ENCODE results near the gene DNAJC16. TPM values are rescaled to one million over a fixed set of nuclear protein-coding genes. Genes with fewer than 3 reads are reported as not detected.
"Not testable (repeated sequence)": the region's sequence is repeated elsewhere in the genome, so short reads cannot be mapped to it uniquely, and the experiment has no call there.

Gene DNAJC16
- total RNA-seq = 11.0 TPM
- long read RNA-seq, full-length matches to known transcripts = 3 of 4 reads
- long read RNA-seq, partial matches to known transcripts = 0 of 4 reads
- long read RNA-seq, other reads (novel, unspliced or antisense) = 1 of 4 reads

DNA sequence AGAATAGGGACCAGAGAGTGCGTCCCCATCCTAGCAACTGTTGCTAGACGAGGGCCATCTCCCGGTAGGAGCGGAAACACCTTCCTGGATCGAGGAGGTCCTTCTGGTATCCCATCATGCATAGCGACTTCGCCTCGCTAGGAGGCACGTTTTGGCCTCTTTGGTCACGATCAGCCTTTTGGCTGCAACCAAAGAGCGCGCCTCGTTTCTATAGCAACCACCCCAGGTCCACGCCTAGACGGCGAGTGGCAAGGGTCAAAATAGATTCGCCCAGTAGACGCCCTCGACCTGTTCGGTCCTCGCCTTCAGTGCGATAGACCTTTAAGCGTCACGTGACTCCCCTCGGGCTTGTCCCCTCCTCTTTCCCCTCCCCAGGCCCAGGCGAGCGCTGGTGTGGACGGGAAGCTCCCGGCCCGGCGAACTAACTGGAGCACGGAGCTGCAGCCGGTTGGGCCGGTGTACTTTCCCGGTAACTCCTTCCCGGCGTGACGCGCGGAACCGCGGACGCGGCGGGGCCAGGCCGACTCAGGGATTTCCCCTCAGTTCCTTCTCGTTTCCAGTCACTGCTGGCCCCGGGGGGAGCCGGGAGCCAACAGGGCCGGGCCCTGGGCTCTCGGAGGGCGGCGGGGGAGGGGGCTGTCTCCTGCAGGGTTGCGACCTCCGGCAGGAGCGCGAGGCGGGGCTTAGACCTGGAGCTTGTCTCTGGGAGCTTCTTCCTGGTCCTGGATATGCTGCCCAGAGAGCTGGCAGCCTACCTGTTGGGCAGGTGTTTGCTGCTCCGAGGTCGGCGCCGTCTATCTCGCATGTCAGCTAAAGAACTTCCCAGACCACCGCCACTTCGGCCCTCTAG, at the start of gene DNAJC16:
TSS of gene DNAJC16 (plus strand) at position 359 of the 850 bp plus-strand sequence. CDS start 2,258 bp downstream, outside the sequence.
- intact Hi-C loops (cut with DNase I) = loop anchor here (1.0 to 5.0 kb wide), 3 partner anchors 91 to 308 kb away; partner anchors contain the start of genes DDI2 and EFHD2
- peak; percentile 99 for DNase-seq (ENCODE audit: low spot score)

GRCh38 chr1:15476927-15477326, 49.7 kb upstream of the DNAJC16 start:
- intact Hi-C loops (cut with DNase I) = no loop called here
- no peak for DNase-seq (ENCODE audit: low spot score)

DNA sequence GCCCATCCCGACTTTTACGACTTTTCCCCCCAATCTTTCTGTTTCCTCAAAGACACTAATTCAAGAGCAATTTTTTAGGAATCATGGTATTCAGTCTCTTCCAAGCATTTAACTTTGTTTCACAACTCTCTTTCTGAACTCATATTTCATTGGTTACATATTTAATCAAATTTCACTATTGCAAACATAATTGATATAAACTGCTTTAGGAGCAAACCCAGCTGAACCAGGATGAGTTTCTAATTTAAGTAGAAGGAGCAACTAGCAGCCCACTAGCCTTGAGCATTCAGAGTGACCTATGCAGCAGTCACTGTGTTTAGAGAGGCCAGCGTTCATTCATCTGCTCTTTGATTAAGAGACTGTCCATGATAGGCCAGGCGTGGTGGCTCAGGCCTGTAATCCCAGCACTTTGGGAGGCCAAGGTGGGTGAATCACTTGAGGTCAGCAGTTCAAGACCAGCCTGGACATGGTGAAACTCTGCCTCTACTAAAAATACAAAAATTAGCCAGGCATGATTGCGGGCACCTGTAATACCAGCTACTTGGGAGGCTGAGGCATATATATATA, 48.9 kb upstream of the DNAJC16 start:
- intact Hi-C loops (cut with DNase I) = no loop called here

DNA sequence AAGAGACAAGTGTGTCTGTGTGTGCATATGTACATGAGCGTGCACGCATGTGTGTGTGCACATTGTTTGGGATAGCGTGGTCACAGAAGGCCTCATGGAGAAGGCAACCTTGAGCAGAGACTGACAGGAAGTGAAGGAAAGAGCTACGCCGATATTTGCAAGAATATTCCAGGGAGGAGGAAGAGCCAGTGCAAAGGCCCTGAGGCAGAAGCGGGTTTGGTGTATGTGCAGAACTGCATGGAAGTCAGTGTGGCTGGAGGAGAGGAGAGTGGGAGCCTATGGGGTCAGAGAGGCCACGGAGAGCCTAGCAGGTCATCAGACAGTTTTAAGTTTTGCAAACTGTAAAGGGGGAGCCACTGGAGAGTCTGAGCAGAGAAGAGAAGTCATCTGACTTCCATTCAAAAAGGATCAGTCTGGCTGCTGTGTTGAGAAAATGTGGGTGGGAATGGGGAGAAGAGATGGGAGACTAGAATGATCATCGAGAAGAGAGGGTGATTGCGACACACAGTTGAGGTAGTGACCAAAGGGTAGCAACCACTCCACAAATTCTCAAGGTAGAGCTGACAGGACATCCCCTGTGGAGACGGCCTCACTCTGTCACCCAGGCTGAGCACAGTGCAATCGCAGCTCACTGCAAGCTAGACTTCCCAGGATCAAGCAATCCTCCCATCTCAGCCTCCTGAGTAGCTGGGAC, 46.8 kb upstream of the DNAJC16 start:
- no peak for DNase-seq (ENCODE audit: low spot score)
- intact Hi-C loops (cut with DNase I) = no loop called here

More for the DNA sequence above, 48.9 kb upstream of the DNAJC16 start:
- no peak for DNase-seq (ENCODE audit: low spot score)

DNA sequence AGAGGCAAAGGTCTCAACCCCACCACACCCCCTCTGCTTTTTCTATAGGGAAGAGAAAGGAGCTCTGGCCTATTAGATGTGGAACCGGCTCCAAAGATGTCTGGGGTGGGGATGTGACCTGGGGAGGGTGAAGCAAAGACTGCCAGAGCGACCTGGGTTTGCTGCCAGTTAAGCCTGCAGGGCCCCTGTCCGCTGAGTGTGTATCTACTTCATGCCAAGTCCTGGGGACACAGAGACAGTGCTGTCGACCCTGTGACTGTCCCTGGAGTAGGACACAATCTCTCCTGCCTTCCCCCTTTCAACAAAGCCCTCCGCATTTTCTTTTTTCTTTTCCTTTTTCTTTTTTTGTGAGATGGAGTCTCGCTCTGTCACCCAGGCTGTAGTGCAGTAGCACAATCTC, 44.2 kb upstream of the DNAJC16 start:
- DNase-seq (ENCODE audit: low spot score); intact Hi-C loops (cut with DNase I): not testable (repeated sequence)

DNA sequence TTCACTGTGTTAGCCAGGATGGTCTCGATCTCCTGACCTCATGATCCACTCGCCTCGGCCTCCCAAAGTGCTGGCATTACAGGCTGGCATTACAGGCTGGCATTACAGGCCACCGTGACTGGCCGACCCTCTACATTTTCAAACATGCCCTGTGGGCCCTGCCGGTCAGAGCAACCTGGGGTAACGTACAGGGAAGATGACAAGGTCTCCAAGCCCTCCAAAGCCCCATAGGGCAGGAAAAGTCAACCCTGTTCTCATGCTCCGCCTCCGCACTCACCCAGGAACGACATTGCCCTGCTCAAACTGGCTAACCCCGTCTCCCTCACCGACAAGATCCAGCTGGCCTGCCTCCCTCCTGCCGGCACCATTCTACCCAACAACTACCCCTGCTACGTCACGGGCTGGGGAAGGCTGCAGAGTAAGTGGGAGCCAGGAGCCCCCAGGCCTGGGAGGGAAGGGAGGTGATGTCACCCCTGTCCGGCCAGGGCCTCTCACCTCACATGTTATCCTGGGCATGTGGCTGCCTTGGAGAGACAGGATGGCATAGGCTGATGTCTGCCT, 43.6 kb upstream of the DNAJC16 start:
- intact Hi-C loops (cut with DNase I) = not testable (repeated sequence)

GRCh38 chr1:15483971-15484370, 42.7 kb upstream of the DNAJC16 start:
- intact Hi-C loops (cut with DNase I) = no loop called here
- no peak for DNase-seq (ENCODE audit: low spot score)

More for the DNA sequence above, 43.6 kb upstream of the DNAJC16 start:
- DNase-seq (ENCODE audit: low spot score) = not testable (repeated sequence)

DNA sequence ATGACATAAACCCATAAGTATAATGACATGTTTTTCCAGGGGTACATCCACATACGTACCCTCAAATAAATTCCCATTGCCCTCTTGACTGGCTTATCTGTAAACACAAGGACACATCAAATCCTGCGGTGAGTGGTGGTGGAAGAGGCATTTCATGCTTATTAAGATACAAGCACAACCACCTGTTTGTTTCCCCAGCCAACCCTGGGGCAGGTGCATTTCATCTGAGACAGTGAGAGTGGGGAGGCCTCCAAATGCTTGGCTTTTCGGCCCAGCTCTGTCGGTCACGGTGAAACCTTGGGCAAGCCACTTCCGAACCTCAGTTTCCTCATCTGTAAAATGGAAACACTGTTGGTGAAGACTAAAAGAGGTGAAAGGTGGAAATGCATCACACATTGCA, 42.2 kb upstream of the DNAJC16 start:
- DNase-seq (ENCODE audit: low spot score); intact Hi-C loops (cut with DNase I): not testable (repeated sequence)

DNA sequence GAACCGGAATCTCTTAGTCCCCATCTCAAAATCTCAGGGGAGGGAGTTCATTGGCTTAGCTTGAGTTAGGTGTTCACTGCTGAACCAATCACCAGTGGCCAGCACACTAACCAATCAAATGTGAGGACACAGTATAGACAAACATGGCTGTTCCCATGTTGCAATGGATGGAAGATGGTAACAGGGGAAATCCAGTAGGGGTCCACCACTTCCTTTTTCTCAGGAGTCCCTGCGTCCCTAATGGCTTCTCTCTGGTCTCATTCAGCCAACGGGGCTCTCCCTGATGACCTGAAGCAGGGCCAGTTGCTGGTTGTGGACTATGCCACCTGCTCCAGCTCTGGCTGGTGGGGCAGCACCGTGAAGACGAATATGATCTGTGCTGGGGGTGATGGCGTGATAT, 41.0 kb upstream of the DNAJC16 start:
- no peak for DNase-seq (ENCODE audit: low spot score)
- intact Hi-C loops (cut with DNase I) = no loop called here

DNA sequence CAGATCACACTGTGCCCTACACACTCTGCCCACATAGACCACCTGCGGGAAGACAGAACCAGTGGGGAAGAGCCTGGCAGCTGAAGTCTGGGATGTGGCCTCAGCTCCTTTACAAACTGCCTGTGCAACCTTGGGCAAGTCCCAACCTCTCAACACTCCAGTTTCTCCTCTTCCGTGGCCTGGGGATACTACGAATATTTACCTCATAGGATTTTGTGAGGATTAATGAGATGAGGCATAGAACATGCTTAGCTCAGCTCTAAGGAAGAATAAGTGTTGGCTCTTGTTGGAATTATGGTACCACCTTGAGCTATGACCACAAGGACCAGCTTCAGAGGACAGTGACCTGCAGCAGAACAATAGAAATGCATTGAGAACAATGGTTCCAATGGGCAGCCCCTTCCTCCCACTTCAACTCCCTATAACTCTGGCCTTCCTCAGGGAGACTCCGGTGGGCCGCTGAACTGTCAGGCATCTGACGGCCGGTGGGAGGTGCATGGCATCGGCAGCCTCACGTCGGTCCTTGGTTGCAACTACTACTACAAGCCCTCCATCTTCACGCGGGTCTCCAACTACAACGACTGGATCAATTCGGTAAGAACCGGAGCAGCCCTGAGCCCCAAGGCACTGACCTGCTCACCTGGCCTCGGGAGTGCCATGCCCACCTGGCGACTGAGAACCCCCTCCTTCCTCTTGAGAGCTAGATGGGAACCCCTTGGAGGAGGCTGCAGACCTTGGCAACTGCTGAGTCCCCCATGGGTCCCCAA, 39.6 kb upstream of the DNAJC16 start:
- DNase-seq (ENCODE audit: low spot score); intact Hi-C loops (cut with DNase I): not testable (repeated sequence)

DNA sequence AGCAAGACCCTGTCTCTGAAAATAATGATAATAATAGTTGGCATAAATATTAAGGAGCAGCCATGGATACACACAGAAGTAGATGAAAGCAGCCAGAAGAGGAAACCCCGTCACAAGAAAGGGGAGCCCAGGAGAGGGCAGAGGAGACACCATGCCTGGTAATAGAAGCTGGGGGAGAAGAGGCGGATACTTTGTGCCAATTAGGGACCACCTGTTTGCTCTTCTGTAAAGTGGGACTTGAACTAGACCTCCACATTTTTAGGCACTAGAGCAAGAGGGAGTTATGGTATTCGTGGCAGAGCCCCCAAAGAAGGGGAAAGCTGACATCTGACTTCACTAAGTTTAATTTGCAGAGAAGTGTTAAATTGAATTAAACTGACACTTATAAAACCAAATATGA, 38.3 kb upstream of the DNAJC16 start:
- intact Hi-C loops (cut with DNase I) = no loop called here
- no peak for DNase-seq (ENCODE audit: low spot score)

DNA sequence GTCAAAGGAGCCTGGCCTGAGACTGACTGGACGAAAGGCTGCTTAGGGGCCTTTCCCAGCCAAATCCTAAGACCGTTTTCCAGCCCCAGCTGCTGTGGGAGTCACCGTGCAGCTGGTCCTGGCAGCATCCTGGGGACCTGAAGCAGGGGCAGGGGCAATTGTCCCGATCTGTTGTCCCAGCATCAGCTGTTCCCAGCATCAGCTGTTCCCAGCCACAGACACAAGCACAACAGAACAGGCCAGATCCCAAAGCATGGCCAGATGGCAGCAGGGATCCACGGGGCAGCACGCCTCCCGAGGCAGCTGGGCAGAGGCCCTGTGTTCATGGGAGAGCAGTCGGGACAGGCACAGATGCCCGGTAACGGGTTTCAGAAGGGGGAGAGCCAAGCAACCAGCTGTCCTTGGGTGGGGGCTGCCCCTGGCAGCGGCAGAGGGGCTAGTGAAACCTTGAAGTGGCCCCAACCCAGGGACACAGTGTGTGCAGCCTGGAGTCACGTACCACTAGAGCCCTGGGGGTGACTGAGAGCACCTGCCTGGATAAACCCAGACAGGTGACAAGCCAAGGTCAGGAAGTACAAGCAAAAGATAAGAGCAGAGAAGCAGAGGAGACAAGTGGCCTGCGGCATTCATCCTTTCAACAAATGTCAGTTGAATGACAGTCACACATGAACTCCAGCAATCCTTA, 37.5 kb upstream of the DNAJC16 start:
- intact Hi-C loops (cut with DNase I) = no loop called here

GRCh38 chr1:15491010-15491409, 35.6 kb upstream of the DNAJC16 start:
- intact Hi-C loops (cut with DNase I); DNase-seq (ENCODE audit: low spot score): not testable (repeated sequence)

More for the DNA sequence above, 37.5 kb upstream of the DNAJC16 start:
- DNase-seq (ENCODE audit: low spot score) = no peak

DNA sequence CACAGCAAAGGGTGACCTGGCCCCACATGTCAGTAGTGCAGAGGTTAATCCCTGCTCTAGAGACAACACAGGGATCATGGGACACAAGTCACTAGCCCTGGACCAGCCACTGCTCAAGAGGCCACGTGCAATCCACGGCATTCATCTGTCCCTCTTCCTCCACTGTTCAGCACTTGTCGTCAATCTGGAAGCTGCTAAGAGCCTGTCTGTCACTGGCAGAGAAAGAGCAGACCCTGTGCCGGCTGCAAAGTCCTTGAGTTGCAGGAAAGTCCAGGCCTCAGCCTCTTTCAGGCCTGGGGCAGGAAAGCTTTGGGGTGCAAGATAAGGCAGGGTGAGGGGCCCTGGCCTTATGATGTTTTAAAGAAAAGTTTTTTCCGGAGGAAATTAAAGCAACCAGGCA, 34.1 kb upstream of the DNAJC16 start:
- intact Hi-C loops (cut with DNase I) = no loop called here
- DNase-seq (ENCODE audit: low spot score) = no peak

DNA sequence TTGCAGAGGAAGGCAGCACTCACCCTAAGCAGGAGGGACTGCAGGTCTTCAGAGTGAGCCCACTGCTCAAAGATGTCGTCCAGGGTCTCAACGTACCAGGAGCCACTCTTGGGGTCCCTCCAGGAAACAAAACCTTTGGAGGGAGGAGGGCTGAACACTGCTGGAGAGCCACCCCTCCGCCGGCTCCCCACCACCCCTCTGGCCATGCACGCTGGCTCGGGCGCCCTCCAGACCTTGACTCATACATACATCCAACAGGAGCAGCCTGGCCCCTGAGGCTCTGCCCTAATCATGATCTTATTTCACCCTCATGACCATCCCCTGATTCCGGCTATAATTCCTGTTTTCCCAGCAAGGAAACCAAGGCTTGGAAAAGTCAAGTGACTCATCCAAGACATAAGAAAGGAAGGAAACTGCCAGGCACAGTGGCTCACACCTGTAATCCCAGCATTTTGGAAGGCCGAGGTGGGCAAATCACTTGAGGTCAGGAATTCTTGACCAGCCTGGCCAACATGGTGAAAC, 32.7 kb upstream of the DNAJC16 start:
- intact Hi-C loops (cut with DNase I) = no loop called here
- DNase-seq (ENCODE audit: low spot score) = no peak

GRCh38 chr1:15500184-15501178, 26.2 kb upstream of the DNAJC16 start:
- intact Hi-C loops (cut with DNase I) = loop anchor here (5.0 kb wide), 1 partner anchor 178 kb away; no protein-coding TSS in a partner anchor
- no peak for DNase-seq (ENCODE audit: low spot score)
